ENCODE measurements around the gene RTP1.

- TF ChIP-seq CTCF (IDR thresholded peaks at IDR 0.05 in 8 of 11, conservative IDR thresholded peaks at IDR 0.05 in 3 of 11) (no peak), POLR2A (IDR thresholded peaks at IDR 0.05) (no peak)
These were observed 45.1 kb downstream of the RTP1 start for GRCh38 chr3:187242435-187242834.

Data from spleen (tissue), 7 donors.